ENCODE results near the gene CHCHD4.
"Not testable (repeated sequence)": the region's sequence is repeated elsewhere in the genome, so short reads cannot be mapped to it uniquely, and the experiment has no call there.

The CHCHD4 gene

DNA sequence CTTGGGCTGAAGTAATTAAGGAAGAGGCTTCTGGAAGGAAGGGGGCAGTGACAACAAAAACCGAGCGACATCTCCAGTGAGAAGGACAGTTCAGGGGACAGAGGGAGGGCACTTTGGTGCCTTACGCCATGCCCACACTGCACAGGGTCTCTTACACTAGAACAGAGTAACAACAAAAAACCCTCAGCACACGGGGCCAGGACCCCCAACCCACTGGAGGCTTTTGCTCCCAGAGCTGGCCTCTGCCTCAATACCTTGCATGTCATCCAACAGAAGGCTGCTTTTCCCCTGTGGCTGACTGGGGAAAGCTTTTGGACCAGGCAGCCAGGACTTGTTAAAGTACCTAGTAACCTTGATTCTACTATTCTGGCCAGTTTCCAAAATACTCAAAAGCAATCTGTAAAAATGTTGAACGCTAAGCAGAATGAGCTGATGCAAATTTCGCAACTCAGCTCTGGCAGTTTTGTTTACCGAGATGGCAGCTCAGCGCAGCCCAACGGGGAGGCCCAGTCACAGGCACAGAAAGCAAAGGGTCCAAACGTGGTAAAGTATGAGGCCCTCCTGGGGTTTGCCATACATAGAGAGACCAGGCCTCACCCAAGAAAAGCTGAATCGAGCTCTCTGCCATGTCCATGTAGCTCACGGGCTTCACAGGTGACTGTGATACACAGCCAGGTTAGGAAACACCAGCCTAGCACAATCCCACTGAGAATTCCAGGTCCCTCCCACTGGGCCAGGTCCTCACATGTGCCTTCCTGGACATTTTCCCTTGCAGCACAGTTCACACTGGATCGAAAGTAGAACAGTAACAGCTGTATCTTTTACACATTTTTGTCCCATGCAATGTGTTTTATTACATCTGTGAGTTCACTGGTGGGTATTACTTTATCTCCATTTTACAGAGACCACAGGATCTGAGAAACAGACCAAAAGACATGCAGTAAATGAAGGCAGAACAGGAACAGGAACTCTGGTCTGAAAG lies 6.0 kb downstream of the CHCHD4 start:
- no peak for DNase-seq

DNA sequence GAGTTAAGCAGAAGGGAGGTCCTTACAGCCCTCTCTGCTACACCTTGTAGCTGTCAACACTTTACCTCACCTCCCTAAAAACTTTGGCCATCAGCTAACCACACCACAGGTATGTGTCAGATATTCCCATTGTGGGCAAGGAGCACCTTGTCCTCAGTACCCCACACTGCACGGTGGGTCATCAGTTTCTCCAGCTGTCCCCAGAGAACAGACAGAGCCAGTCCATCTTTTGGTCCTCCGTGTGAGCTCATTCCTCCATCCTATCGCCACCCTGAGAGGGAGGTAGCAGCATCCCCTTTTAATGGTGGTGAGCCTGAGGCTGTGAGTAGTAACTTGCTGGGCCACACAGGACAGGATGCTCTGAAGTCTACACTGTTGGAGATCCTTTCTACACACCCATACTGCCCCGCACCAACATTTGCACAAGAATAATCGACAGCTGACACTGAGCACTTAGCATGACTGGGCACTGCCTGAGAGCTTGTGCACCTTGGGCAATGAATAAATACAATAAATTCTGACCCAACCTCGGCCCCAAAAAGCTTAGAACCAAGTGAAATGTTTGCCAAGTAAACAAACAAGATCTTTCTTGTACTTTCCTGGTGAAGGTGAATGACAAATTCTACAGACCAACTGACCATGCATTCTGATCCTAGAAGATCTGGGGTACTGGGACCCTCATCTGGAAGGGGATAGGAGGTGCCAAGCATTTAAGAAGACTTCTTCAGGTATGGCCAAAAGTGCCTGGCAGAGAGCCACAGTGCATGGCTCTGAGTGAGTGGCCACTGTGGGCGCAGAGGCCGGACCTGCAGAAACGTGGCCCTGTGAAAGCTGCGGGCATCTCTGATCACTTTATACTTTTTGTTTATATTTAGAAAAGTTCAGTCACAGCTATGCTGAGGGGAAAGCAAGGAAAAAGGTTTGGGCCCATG lies 6.9 kb downstream of the CHCHD4 start:
- no peak for DNase-seq

DNA sequence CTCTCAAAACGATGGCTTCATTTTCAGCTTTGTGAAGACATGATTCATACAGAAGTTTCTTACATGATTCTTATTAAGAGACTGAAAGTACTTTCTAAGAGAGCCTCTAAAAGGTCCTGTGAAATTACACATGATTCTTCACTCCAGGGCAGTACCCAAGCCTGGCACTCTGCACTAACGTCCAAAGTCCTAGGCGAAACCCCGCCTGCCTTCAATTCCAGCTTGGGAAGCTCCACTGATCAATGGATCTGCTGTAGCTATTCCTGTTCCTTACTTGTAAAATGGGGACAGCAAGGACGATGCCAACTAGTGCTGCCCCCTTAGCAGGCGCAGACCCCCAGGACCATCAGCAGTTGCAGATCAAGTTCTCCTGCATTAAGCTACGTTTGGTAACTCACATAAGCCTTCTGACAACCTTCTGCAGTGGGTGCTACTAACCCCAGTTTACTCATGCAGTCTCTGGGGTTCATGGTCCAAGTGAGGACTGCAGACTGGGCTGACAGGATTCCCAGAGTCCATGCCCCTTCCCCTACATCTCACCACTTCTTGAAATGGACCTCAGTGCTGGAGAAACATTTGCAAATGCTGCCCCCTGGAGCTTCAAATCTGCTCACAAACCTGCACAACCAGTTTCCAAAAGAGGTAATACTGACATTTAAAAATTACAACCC lies 10.6 kb downstream of the CHCHD4 start:
- DNase-seq: no peak

DNA sequence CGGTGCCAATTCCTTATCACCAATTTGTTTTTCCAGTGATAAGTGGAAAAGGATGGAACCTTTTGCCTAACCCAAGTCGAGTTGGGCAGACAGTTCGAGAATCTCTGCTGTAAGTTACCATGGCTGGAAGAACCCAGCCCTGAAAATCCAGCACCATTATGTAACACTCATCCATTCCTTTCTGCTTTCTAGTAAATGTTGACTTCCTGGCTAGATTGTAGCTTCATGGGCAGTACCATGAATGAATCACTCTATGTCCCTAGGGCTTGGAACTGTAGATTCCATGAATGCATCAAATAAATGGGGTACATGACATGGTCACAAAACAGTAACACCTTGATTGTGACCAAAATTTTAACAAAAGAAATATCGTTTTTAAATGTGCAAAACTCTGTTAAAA lies 14.0 kb downstream of the CHCHD4 start:
- DNase-seq: no peak

DNA sequence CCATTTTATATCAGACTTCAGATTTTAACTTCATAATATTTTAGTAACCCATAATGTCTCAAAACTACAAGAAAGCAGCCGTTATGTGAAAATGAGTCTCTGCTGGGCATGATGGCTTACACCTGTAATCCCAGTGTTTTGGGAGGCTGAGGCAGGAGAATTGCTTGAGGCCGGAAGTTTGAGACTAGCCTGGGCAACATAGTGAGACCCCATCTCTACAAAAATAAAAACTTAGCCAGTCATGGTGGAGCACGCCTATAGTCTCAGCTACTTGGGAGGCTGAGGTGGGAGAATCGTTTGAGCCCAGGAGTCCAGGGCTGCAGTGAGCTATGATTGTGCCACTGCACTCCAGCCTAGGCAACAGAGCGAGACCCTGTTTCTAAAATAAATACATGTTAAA lies 14.8 kb downstream of the CHCHD4 start:
- not testable (repeated sequence) for DNase-seq

DNA sequence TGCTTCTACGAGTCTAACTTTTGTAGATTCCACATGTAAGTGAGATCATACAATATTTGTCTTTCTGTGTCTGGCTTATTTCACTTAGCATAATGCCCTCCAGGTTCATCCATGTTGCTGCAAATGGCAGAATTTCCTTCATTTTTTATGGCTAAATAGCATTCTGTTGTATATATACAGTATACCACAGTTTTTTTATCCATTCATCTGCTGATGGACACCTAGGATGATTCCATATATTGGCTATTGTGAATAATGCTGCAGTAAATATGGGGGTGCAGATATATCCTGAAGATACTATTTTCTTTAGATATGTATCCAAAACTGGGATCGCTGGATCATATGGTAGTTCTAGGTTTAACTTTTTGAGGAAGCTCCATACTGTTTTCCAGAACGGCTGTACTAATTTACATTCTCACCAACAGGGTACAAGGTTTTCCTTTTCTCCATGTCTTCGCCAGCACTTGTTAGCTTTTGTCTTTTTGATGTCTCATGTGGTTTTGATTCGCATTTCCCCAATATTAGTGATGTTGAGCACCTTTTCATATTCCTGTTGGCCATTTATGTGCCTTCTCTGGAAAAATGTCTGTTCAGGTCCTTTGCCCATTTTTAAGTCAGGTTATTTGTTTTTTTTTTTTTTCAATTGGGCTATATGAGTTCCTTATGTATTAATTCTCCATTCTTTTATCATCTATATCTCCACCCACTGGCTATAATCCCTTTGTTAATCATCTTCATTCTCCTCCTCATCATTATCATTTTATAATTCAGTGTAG lies 26.9 kb downstream of the CHCHD4 start:
- no peak for DNase-seq

DNA sequence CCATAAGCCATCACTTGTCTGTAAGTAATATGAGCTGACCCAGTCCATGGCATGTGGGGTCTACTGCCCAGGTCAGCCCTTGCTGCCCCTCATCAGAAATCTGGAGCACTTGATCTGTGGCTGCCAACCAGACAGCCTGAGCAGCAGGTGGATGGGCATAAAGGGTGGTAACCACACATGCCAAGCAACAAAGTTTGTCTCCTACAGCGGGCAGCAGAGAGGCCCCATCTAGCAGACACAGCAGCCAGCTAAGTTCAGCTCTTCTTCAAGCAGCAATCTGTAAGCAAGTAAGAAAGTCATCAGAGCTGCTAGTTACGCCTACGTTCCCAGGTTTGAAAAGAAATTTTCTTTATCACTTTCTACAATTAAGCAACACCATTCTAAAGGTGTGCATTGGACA lies 27.9 kb downstream of the CHCHD4 start:
- DNase-seq: no peak

DNA sequence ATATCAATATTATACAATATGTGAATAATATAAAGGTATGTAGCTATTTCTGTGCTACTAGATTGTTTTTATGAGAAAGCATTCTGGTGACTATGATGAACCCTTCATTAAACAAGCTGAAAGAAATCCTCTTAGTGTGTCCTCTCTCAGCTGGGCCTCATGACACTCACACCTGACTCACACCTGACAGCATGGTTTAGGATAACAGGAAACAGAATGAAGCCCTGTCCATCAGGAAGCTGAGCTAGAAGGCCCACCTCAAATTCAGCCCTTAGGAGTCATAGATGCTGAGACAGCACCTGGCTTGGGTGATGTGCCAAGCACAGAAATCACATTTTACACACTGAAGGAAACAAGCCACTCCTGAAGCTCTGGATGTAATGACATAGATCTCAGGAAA lies 30.8 kb downstream of the CHCHD4 start:
- no peak for DNase-seq

DNA sequence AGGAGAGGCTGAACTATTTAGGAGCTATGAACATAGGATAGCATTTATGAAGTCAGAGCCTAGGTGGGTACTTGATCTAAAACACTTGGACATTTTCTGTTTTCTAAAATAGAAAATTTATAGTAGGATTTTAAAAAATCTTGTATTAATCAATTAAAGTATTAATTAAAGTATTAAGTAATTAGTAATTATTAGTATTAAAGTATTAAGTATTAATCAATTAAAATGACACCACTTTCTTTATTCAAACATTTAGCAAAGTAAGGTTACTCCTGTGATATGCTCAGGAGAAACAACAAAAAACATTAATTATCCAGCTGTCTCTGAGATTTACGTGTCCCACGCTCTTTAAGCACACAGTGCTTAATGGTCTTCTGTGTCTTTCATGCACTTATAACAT lies 32.2 kb downstream of the CHCHD4 start:
- no peak for DNase-seq

DNA sequence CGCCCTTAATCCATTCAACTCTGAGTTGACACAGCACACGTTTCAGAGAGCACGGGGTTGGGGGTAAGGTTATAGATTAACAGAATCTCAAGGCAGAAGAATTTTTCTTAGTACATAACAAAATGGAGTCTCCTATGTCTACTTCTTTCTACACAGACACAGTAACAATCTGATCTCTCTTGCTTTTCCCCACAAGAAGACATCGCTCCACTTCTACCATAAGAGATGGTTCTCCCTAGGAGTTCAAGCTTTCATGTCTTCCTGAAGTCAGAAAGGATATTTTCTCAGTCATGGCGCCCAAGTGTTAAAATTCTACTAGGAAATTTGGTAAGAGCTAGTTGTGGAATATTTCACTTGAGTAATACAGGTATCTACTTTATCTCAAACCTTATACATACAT lies 32.7 kb downstream of the CHCHD4 start:
- not testable (repeated sequence) for DNase-seq

DNA sequence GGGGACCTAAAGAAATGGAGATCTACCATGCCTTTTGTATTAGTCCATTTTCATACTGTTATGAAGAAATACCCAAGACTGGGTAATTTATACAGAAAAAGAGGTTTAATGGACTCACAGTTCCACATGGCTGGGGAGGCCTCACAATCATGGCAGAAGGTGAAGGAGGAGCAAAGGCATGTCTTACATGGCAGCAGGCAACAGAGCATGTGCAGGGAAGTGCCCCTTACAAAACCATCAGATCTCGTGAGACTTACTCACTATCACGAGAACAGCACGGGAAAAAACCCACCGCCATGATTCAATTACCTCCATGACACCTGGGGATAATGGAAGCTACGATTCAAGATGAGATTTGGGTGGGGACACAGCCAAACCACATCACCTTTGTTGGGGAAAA lies 37.2 kb downstream of the CHCHD4 start:
- DNase-seq: not testable (repeated sequence)

DNA sequence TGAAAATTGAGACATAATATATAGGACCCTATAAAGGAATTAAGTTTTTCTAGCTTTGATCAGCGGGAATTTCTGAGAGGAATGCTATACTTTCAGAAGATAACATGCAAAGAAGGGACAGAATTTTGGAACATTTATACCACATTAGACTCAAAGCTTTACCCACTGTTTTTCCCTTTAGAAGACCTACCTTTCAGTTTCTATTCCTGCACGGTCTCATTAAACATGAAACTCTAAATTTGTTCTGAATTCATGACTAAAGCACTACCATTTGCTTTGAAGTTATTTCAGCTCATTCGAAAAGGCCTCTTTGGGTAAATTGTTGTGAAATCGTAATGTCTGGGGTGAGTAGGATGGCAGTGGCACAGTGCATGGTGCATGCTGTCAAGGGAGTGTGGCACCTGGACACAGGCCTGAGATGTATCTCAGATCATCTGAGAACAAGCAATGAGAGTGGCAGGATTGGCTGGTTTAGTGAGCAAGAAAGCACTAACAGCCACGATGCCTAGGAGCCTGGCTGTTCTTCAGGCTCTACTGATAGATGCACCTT lies 42.5 kb downstream of the CHCHD4 start:
- DNase-seq: no peak

DNA sequence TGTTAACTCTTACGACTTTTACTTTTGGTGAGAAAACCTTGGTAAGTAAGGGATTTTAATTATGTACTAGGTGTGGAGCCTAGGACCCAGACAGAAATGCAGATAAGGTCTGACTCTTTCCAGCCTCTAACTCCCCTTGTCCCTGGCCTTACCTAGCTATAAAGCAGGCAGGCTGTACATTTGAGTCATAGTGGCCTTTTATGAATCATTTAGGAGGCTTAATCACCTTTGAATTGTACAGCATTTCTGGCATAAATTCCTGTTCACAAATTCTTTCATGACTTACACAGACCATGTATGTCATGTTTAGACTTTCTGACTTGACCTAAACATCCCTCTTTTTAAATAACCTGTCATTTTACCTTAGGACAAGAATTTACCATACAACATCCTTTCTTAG lies 47.4 kb downstream of the CHCHD4 start:
- DNase-seq: no peak

DNA sequence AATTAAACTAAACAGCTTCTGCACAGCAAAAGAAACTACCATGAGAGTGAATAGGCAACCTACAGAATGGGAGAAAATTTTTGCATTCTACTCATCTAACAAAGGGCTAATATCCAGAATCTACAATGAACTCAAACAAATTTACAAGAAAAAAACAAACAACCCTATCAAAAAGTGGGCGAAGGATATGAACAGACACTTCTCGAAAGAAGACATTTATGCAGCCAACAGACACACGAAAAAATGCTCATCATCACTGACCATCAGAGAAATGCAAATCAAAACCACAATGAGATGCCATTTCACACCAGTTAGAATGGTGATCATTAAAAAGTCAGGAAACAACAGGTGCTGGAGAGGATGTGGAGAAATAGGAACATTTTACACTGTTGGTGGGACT lies 49.4 kb downstream of the CHCHD4 start:
- DNase-seq: not testable (repeated sequence)

DNA sequence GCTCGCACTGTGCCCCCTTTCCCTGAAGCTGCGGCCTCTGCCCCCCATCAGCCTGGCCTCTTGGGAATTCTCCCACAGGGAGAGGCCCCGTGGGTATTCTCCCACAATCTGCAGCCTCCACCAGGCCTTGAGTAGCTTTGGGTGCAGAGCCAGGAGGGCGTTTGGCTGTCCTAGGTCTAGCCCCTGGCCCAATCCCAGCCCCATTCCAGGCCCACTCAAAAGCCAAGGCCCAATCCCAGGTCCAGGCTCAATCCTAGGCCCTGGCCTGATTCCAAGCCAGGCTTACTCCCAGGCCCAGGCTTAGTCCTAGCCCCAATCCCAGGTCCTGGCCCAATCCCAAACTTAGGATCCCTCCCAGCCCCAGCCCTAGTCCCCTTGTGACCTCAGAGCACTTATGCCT lies 59.8 kb downstream of the CHCHD4 start:
- DNase-seq: no peak

DNA sequence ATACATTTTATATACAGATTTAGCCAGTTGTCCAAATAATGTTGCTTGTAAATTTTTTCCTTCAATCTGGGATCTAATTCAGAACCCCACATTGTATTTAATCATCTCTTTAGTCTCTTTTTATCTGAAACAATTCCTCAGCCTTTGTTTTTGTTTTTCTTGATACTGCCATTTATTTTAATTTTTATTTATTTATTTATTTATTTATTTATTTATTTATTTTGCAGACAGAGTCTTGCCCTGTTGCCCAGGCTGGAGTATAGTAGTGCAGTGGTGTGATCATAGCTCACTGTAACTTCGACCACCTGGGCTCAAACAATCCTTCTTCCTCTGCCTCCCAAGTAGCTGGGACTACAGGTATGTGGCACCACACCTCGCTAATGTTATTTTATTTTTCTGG lies 61.5 kb downstream of the CHCHD4 start:
- DNase-seq: no peak
